ENCODE results near the gene PTGES3L.
"Not testable (repeated sequence)": the region's sequence is repeated elsewhere in the genome, so short reads cannot be mapped to it uniquely, and the experiment has no call there.

Gene PTGES3L

DNA sequence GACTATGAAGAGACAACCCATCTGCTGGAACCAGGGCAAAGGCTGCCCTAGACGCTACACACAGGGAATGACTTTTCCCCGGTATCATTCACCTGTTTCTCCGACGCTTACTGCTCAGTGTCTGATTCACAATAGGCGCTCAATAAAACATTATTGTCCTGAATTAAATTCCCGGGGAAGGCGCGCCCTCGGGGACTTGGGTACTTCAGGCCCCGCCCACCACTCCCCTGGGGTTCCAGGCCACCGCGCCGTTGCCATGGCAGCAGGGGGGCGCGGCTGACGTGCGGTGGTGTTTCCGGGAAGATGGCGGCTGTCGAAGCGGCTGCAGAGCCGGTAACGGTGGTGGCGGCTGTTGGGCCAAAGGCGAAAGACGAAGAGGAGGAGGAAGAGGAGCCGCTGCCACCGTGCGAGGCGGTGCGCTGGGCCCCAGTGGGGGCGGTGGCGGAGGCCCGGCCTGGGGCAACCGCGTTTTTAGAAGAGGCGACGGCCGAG is 440 bp upstream of the PTGES3L start, which contains the start of gene RUNDC1:
Gene RUNDC1, plus strand, starts transcription at position 292 of the 492 bp plus-strand sequence. Its CDS starts 12 bp downstream, at position 304.
- peak; percentile 86 to 90 for DNase-seq (ENCODE audit: low read depth in 2 of 2)

DNA sequence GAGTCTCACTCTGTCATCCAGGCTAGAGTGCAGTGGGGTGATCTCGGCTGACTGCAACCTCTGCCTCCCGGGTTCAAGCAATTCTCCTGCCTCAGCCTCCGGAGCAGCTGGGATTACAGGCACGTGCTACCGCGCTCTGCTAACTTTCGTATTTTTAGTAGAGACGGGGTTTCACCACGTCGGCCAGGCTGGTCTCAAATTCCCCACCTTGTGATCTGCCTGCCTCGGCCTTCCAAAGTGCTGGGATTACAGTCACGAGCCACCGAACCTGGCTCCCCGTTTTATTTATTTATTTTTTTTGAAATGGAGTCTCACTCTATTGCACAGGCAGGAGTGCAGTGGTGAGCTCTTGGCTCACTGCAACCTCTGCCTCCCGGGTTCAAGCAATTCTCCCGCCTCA is 4.2 kb downstream of the PTGES3L start:
- DNase-seq (ENCODE audit: low read depth in 2 of 2): not testable (repeated sequence)

DNA sequence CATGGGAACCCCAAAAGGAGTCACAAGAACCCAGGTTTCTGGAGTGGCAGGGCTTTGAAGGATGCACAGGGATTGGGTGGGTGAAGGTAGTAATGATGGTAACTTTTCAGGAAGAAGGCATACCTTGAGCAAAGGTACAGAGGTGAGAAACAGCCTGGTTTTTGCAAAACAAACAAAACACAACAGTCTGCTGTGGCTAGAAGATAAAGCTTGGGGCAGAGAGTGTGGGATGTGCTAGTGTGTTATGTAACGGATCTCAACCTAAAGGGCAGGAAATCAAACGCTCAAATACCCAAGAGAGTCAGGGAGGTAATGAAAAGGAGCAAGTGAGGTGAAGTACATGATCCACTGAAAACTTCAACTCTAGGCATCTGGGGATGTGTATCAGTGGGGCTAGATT is 4.6 kb downstream of the PTGES3L start:
- no peak for DNase-seq (ENCODE audit: low read depth in 2 of 2)

DNA sequence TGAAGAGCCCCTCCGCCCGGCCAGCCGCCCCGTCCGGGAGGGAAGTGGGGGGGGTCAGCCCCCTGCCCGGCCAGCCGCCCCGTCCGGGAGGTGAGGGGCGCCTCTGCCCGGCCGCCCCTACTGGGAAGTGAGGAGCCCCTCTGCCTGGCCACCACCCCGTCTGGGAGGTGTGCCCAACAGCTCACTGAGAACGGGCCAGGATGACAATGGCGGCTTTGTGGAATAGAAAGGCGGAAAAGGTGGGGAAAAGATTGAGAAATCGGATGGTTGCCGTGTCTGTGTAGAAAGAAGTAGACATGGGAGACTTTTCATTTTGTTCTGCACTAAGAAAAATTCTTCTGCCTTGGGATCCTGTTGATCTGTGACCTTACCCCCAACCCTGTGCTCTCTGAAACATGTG is 6.6 kb downstream of the PTGES3L start:
- not testable (repeated sequence) for DNase-seq (ENCODE audit: low read depth in 2 of 2)

DNA sequence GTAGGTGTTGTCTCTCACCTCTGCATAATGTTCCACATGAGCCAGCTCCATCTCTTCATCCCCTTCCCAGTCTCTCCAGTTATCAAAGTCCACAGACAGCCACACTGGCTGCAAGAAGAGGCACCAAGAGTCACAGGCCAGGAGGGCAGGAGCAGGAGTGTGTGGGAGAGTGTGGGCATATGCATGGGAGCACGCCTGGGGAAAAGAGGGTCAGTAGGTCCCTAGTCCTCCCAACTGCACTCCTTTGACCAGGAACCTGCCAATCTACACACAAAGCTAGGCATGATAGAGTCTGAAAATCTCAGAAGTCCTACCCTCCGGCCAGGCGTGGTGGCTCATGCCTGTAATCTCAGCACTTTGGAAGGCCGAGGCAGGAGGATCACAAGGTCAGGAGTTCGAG is 8.3 kb downstream of the PTGES3L start:
- no peak for DNase-seq (ENCODE audit: low read depth in 2 of 2)

DNA sequence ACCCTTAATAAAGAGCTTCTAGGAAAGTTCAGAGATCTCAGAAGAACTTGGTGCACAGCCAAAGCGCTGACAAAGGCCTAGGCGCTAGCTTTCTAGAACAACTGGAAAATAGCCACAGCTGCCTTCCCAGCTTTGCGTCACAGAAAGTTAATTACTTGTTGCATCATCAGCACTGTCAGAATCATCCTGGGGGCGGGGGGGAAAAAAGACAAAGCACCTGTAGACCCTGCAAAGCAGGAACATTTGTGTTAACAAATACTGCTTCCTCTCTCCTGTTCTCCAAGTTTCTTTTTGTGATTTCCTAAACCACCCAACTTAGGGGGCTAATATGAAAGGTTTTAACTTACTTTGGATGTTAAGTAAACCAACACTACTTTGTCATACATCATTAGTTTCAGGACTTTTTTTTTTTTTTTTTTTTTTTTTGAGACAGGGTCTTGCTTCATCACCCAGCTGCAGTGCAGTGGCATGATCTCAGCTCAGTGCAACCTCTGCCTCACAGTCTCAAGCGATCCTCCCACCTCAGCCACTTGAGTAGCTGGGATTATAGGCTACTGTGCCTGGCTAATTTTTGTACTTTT is 10.8 kb downstream of the PTGES3L start:
- no peak for DNase-seq (ENCODE audit: low read depth in 2 of 2)

DNA sequence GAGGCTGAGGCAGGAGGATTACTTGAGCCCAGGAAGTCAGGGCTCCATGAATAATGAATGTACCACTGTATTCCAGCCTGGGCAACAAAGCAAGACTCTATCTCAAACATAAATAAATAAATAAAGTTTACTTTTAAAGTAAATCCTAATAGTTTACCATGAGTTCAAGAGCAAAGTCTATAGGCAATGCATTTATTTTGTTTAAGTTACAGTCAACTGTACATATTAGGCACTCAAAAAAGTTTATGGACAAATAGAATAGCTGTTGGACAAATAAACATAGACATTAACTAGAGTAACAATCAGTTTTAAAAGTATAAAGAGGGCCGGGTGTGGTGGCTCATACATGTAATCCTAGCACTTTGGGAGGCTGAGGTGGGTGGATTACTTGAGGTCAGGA is 12.0 kb downstream of the PTGES3L start:
- no peak for DNase-seq (ENCODE audit: low read depth in 2 of 2)

DNA sequence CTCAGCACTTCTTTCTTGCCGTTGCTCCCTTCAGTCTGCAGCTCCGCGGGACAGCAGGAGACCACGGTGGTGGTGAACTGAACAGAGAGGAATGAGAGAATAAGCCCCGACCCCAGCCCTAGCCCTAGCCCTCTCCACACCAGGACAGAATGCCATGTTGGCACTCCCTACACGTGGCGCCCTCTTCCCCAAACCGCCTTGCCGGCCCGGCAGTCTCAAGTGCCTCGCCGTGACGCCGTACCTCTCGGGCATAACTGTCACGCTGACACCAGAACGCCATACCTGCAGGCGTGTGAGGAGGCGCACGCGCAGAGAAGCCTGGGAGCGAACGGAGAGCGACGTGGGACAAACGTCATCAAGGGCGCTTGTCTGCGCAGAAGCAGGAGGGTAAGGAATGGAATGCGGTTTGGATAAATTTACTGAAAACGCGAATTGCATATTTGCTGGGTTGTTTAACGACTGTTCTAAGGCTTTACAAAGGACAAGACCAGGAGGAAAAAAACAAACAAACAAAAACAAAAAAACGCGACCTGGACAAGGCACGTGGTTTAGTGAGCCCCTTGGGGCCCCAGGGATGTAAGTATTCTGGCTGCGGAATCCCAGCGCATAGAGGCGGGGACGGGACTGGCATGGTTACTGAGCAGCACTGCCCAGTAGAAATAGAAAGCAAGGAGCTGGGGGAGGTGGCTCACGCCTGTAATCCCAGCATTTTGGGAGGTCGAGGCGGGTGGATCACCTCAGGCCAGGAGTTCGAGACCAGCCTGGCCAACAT is 15.5 kb downstream of the PTGES3L start, which contains the start of gene AARSD1:
Gene AARSD1, minus strand, starts transcription at position 294 of the 772 bp plus-strand sequence. Its CDS starts 14 bp downstream, at position 280.
- DNase-seq (ENCODE audit: low read depth in 2 of 2): peak; percentile 85 to 89

DNA sequence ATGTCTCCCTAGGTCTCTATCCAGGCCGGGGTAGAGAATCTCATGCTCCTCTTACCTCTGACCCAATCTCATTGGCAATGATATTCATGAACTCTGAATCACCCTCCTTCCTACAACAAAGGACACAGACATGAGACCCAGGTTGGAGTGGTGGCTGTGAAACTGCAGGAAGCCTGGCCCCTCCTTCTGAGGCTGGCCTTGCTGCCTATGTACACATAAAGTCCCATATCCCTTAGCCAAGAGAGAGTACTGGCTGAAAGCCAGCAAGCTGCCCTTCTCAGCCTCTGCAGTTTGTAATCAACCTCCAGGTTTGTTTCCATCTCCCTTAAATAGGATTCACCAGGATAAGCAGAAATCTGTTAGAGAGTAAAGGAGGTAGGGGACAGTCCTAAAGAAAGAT is 26.2 kb downstream of the PTGES3L start:
- DNase-seq (ENCODE audit: low read depth in 2 of 2): no peak

DNA sequence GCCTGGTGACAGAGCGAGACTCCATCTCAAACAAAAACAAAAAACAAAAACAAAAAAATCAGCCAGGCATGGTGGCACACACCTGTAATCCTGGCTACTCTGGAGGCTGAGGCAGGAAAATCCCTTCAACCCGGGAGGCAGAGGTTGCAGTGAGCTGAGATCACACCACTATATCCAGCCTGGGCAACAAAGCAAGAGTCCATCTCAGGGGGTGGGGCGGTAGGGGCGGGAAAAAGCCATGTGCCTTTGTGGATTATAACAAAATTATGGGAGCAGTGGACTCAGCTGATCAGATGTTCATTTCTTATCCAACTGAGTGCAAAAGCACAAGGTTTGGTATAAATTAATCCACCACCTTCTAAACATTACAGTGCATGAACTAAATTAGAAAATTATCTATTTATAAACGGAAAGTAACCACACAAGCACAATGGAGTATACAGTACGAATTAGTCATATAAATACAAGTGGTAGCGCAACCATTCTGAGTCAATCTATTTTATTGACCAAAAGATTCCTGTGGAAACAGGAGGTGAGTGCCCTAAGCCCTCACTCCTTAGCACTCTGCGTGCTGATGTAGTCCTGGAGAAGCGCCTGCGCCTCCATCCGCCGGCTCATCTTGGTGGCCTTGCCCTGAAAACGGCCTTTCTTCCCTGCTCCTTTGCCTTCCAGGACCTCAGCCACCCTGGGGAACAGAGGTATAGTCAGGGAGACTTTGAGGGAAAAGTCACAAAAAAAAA is 29.7 kb downstream of the PTGES3L start:
- DNase-seq (ENCODE audit: low read depth in 2 of 2): no peak

DNA sequence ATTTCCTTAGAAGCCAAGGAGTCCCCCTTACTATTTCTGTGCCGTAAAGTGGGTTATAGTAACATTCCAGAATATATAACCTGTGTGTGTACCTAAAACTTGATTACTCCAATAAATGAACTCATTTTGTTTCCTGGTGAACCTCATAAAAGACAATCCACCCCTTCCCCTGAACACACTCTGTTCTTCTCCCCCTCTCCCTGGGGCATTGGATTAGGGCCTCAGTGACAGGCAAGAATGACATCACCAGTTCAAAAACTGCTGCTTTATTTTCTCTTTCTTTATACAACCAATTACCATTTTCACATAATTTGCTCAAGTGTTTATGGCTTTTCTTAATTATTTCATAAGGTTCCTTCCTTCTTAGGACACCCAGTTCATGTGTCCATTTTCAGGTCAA is 33.1 kb downstream of the PTGES3L start:
- no peak for DNase-seq (ENCODE audit: low read depth in 2 of 2)

DNA sequence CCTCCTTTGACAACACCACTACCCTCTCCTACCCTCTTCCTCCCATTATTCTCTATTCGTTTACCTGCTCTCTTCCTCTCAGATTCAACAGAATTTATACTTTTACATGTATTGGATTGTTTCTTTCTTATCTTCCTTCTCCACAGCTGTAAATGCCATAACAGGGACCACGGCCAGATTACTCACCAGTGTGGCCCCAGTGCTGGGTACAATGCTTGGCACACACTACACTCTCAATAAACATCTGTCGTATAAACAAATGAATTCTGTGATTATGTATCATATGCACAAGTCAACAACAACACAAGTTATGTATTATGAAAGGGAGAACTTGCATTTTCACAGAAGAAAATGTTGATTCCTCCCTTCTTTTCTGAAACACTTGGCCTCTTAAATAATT is 35.7 kb downstream of the PTGES3L start:
- DNase-seq (ENCODE audit: low read depth in 2 of 2): no peak

DNA sequence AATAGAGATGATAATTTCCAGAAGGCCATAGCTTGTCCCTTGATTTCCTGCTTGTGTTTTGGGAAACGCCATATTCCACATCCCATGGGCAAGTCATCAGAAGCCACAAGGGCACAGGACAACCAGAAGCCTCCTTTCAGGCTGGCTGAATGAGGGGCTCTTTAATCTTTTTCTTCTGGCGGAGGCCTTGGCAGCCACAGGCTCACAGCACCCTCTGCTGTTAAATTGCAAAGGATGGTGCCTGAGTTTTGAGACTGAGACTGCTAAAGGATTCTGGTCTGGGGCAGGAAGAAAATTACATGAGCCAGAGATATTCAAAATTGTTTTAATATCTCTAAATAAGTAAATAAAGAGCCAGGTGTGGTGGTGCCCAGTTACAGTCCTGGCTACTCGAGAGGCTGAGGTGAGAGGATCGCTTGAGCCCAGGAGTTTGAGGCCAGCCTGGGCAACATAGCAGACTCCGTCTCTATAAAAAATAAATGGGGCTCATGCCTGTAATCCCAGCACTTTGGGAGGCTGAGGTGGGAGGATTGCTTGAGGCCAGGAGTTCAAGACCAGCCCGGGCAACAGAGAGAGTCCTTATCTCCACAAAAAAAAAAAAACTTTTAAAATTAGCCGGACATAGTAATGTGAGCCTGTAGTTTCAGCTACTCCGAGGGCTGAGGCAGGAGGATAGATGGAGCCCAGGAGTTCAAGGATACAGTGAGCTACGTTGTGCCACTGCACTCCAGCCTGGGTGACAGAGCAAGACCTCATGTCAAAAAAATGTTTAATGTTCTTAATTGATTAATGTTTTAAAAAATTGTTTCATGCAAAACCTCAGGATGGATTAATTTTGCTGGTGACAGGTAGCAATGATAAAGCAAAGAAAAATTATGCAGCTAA is 41.9 kb downstream of the PTGES3L start:
- DNase-seq (ENCODE audit: low read depth in 2 of 2): no peak

DNA sequence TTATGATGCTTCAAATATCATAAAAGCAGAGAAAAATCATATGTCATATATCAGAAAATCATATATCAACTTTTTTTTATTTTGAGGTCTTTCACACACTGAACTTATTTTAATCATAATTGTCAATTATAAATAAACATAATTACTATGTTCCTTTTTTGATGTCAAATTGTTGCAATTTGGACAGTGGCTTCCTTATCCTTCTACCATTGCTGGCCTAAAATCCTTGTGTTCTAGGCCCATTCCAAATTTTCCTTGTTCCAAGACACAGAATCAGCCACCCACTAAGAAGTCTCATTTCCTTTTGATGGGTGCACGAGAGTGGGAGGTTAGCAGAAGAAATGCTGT is 50.4 kb downstream of the PTGES3L start:
- DNase-seq (ENCODE audit: low read depth in 2 of 2): no peak

DNA sequence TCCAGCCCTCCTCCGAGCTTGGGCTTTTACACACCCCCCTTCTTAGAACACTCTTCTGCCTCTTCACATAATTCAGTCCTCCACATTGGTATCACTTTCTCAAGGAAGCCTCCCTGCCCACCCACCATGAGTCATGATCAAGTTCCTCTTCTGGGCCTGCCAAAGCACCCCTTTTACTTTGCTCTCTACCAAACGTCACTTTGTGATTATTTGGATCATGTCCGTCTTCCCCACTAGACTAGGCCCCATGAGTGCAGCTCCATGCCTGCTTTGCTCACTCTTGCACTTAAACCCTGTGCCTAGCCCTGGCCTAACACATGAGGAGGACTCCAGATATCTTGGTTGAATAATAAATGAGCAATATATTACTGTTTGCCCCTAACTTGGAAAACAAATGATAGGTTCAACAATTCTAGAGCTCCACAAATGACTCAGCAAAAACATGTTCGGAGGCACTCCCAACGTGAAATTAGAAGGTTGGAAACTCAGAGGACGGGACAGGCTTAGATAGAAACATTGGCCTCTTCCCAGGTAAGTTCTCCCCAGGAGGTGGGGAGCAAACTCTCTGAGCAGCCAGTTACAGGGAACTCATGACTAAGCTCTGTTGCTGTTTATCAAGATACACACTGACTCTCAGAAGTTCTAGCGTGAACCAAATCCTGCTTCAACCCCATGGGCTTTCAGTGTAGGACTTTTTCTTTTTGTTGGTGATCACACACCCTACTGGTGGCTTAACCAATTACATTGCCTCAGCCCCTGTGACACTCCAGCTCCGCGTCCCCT is 51.0 kb downstream of the PTGES3L start:
- peak; percentile 25 to 26 for DNase-seq (ENCODE audit: low read depth in 2 of 2)

DNA sequence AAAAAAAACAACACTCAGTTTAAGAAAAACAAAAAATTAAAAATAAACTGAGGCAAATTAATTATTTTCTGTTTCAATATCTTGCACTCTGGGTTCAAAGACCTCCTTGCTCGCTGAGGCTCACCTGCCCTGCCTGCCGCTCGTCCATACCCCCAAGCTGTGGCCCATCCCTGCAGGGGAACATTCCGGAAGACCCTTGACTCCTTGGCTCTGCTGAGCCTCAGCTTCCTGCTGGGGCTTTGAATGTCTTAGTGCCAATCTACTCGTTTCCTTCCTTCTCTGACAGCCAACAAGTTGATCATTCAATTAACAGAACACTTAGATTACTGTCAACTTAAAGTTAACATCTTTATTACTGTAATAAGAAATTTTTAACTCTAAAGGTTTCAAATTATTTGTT is 55.0 kb downstream of the PTGES3L start:
- DNase-seq (ENCODE audit: low read depth in 2 of 2): no peak

DNA sequence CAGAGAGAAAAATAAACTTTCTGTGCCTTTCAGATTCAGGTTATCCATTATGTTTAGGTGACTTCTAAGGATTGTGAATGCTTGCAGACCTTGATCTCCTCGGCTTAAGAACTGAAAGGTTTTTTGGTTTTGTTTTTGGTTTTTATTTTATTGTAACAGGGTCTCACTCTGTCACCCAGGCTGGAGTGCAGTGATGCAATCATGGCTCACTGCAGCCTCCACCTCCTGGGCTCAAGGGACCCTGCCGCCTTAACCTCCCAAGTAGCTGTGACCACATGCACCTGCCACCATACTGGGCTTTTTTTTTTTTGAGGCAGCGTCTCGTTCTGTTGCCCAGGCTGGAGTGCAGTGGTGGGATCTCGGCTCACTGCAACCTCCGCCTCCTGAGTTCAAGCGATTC is 56.4 kb downstream of the PTGES3L start:
- DNase-seq (ENCODE audit: low read depth in 2 of 2): not testable (repeated sequence)

DNA sequence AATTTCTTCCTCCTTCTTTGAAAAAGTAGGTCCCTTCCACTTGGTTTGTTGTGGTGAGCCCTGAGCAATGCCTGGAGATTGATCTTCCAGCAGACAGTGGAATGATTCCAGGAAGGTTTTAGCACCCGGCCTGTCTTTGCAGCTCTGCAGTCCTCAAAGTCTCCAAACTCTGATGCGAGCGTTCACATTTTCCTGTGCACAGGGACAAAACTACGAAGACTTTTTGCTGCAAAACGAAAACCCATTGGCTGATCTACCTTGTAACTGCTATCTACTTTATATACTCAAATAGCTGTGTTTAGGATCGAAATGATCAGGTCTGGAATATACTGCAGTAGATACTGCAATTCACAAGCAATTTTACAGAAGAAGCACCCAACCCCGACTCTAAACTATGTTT is 57.6 kb downstream of the PTGES3L start:
- DNase-seq (ENCODE audit: low read depth in 2 of 2): no peak

DNA sequence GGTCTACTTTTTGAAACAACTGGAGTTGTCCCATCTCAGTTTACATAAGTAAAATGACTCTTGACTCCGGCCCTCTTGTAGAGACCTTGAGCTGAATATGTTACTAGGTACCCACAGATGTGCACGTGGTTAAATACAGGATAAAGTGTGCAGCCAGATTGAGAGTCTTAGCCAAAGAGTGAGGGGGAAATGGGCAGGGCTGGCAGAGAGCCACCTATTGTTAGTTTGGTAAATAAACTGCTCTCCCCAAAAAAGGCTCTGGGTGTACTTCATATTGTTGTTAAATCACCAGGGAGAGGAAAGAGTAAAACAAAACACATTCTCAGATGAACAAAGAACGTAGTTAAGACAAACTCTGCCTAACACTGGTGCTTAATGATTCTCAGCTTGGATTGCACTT is 59.0 kb downstream of the PTGES3L start:
- DNase-seq (ENCODE audit: low read depth in 2 of 2): no peak

DNA sequence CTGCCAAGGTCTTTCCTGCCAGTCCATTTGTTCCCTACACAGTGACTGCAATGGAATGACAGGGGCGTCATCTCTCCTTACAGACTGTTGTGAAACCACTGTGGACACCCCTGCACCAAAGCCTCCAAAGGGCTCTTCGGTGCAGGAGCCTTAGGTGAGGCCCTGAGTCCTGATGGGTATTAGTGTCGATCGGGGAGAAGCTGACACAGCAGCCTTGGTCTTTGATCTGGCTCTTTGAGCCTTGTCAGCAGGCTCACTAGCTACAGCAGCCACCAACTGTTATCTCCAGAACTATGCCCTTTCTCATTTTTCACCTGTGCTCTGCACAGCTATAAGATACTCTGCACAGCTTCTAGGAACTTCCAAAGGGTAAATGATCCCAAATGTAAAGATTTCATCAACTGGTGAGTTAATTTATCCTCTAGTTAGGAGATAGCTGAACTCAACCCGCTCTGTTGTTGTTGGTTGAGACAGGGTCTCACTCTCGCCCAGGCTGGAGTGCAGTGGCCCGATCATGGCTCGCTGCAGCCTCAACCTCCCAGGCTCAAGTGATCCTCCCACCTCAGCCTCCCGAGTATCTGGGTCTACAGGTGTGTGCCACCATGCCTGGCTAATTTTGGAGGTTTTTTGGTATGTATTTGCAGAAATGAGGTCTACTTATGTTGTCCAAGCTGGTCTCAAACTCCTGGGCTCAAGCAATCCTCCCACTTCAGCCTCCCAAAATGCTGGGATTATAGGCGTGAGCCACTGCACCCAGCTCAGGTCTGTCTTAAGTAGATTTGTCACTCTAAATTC is 59.6 kb downstream of the PTGES3L start:
- DNase-seq (ENCODE audit: low read depth in 2 of 2): no peak
